GM23338 (cell line): Measurements from ENCODE around the gene WIF1. TPM values are rescaled to one million over a fixed set of nuclear protein-coding genes. Genes with fewer than 3 reads are reported as not detected.

Source experiments
- ATAC-seq: fragments of 200-7000 bp; cut with Tn5 transposase; 3 replicates; pipeline ENCODE4 v1.9.1; 2020
- DNase-seq: peaks from one replicate; pipeline ENCODE4 v3.0.0-alpha.2; 2015; ENCODE audit warnings: low spot score
- H2AFZ ChIP-seq: fragments of 200-600 bp; sonication (generic); 2 replicates; pipeline ENCODE4 v1.8.0; 2016; ENCODE audit warnings: antibody characterized with exemption, mild to moderate bottlenecking, moderate library complexity
- H3F3A ChIP-seq: fragments of 200-600 bp; sonication (generic); replicated peaks from 2 replicates; pipeline ENCODE4 v1.8.0; 2017; ENCODE audit warnings: antibody characterized with exemption, mixed run types, low read depth
- H3K27ac ChIP-seq: fragments of 200-600 bp; sonication (generic); 2 replicates; pipeline ENCODE4 v1.6.1; 2016; ENCODE audit warnings: low read depth
- H3K27me3 ChIP-seq: fragments of 200-600 bp; sonication (generic); 2 replicates; pipeline ENCODE4 v1.8.0; 2016; ENCODE audit warnings: mild to moderate bottlenecking, mixed run types, moderate library complexity; ENCODE audit not compliant: insufficient read depth
- H3K36me3 ChIP-seq: fragments of 200-600 bp; sonication (generic); 2 replicates; pipeline ENCODE4 v1.8.0; 2016; ENCODE audit warnings: mild to moderate bottlenecking; ENCODE audit not compliant: insufficient read depth
- H3K4me1 ChIP-seq: fragments of 200-600 bp; sonication (generic); 2 replicates; pipeline ENCODE4 v1.8.0; 2016; ENCODE audit warnings: mild to moderate bottlenecking, moderate library complexity; ENCODE audit not compliant: insufficient read depth
- H3K4me2 ChIP-seq: fragments of 200-600 bp; sonication (generic); 2 replicates; pipeline ENCODE4 v1.7.1; 2017; ENCODE audit warnings: mixed run types
- H3K4me3 ChIP-seq: fragments of 200-600 bp; sonication (generic); 2 replicates; pipeline ENCODE4 v1.6.1; 2016; ENCODE audit warnings: mixed run types
- H3K79me2 ChIP-seq: fragments of 200-600 bp; sonication (generic); replicated peaks from 2 replicates; pipeline ENCODE4 v1.8.0; 2017; ENCODE audit warnings: mild to moderate bottlenecking; ENCODE audit not compliant: insufficient read depth
- H3K9me2 ChIP-seq: fragments of 200-600 bp; sonication (generic); 2 replicates; pipeline ENCODE4 v1.8.0; 2017; ENCODE audit not compliant: insufficient read depth
- H4K20me1 ChIP-seq: fragments of 200-600 bp; sonication (generic); replicated peaks from 2 replicates; pipeline ENCODE4 v1.8.0; 2017; ENCODE audit warnings: mild to moderate bottlenecking; ENCODE audit not compliant: insufficient read depth
- H3K27ac Mint-ChIP-seq: 2 replicates; pipeline ENCODE4 v1.8.0; 2020; ENCODE audit warnings: inconsistent platforms, mild to moderate bottlenecking, moderate library complexity, mixed read lengths
- H3K27me3 Mint-ChIP-seq: 3 replicates; pipeline ENCODE4 v1.8.0; 2022; ENCODE audit warnings: low read depth, mild to moderate bottlenecking, moderate library complexity, mixed read lengths, inconsistent platforms; ENCODE audit not compliant: insufficient read depth, poor library complexity
- H3K36me3 Mint-ChIP-seq: 3 replicates; pipeline ENCODE4 v1.8.0; 2021; ENCODE audit warnings: low read depth, mild to moderate bottlenecking, inconsistent platforms, moderate library complexity, mixed read lengths
- H3K4me1 Mint-ChIP-seq: 3 replicates; pipeline ENCODE4 v1.8.0; 2020; ENCODE audit warnings: mild to moderate bottlenecking, inconsistent platforms, mixed read lengths
- H3K4me3 Mint-ChIP-seq: 3 replicates; pipeline ENCODE4 v1.8.0; 2021; ENCODE audit warnings: moderate library complexity, mild to moderate bottlenecking, inconsistent platforms, mixed read lengths
- H3K9me3 Mint-ChIP-seq: 3 replicates; pipeline ENCODE4 v1.8.0; 2020; ENCODE audit warnings: moderate library complexity, mild to moderate bottlenecking, inconsistent platforms, mixed read lengths
- CREB1 ChIP-seq: fragments of 250-450 bp; sonication (Bioruptor Pico); IDR thresholded peaks from 2 replicates; pipeline ENCODE4 v1.5.0; 2020; ENCODE audit warnings: low read depth, mild to moderate bottlenecking, moderate library complexity
- ETS1 ChIP-seq: IDR thresholded peaks from 2 replicates; pipeline ENCODE4 v1.6.1; 2016; ENCODE audit warnings: antibody characterized with exemption
- EZH2 ChIP-seq: fragments of 200-600 bp; sonication (generic); IDR thresholded peaks from one replicate; pipeline ENCODE4 v1.8.0; 2017; ENCODE audit warnings: antibody characterized with exemption, mild to moderate bottlenecking, low read depth; ENCODE audit not compliant: unreplicated experiment
- POLR2AphosphoS5 ChIP-seq: IDR thresholded peaks from 2 replicates; pipeline ENCODE4 v1.6.1; 2016; ENCODE audit warnings: antibody characterized with exemption, low read depth
- REST ChIP-seq: IDR thresholded peaks from one replicate; pipeline ENCODE4 v1.6.1; 2018; ENCODE audit warnings: antibody characterized with exemption; ENCODE audit not compliant: unreplicated experiment
- ZNF462 ChIP-seq: fragments of 250-450 bp; sonication (Bioruptor Pico); IDR thresholded peaks from 2 replicates; pipeline ENCODE4 v1.5.0; 2020; ENCODE audit warnings: mild to moderate bottlenecking, moderate library complexity
- polyA plus RNA-seq: library from polyadenylated mRNA; unstranded; fragments of >200 nt; fragmentation: Nextera tagmentation; extraction: Ambion mirVana; gene quantifications from 2 replicates; pipeline ENCODE4 v1.2.1, GENCODE V29; 2016
- total RNA-seq: library from RNA; depleted of rRNA; stranded (reverse); fragments of >200 nt; shearing (Covaris generic); gene quantifications from 2 replicates; pipeline ENCODE4 v1.2.3, GENCODE V29; 2014

WIF1 gene
- total and polyA plus RNA-seq, 2 experiments from 2014 or later: 4.1 to 4.2 TPM

DNA sequence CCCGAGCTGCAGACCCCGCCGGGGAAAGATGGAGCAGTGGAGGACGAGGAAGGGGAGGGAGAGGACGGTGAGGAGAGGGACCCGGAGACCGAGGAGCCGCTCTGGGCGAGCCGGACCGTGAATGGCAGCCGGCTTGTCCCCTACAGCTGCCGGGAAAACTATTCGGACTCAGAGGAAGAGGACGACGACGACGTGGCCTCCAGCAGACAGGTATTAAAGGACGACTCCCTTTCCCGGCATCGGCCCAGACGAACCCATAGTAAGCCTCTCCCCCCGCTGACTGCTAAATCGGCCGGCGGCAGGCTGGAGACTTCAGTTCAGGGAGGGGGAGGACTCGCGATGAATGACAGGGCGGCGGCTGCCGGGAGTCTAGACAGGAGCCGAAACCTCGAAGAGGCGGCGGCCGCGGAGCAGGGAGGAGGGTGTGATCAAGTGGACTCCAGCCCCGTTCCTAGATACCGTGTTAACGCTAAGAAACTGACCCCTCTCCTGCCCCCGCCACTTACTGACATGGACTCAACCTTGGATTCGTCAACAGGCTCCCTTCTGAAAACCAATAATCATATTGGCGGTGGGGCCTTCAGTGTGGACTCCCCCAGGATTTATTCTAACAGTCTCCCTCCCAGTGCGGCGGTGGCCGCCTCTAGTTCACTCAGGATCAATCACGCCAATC, 49.2 kb upstream of the WIF1 start:
- Histone ChIP-seq H3F3A (no peaks in the 10 kb centered on the region), H3K27me3 (peaks cover 6% of the 10 kb centered on the region), H3K4me2 (peak overlapping the region; percentile 93), H3K4me3 (peak overlapping the region; percentile 91), H3K79me2 (peaks cover 59% of the 10 kb centered on the region), H4K20me1 (peaks cover 42% of the 10 kb centered on the region), H3K4me1 (peaks cover 20% of the 10 kb centered on the region), H3K9me2 (no peaks in the 10 kb centered on the region), H2AFZ (no peak overlapping the region), H3K36me3 (no peaks in the 10 kb centered on the region), H3K27ac (no peak overlapping the region)
- ATAC-seq (peak; percentile 65), DNase-seq (peak; percentile 76)
- Mint-ChIP-seq H3K4me3 (peak overlapping the region; percentile 99), H3K4me1 (peaks cover 15% of the 10 kb centered on the region), H3K9me3 (peaks cover 8% of the 10 kb centered on the region; the same call in 2 of the 3 replicates), H3K27ac (peak overlapping the region; percentile 90), H3K36me3 (peaks cover 8% of the 10 kb centered on the region; the same call in 1 of the 3 replicates), H3K27me3 (peaks cover 18% of the 10 kb centered on the region)
- no peak for TF ChIP-seq REST
- no peak for TF ChIP-seq ETS1

GRCh38 chr12:65169320-65170208, 48.5 kb upstream of the WIF1 start, which contains the start of gene LEMD3:
TSS of gene LEMD3 (plus strand) at chr12:65169583. CDS start at chr12:65169597, 14 bp downstream.
- Histone ChIP-seq H3K9me2 (no peaks in the 10 kb centered on the region), H3F3A (no peaks in the 10 kb centered on the region), H3K27me3 (peaks cover 6% of the 10 kb centered on the region), H2AFZ (peak within 1 kb of the TSS; percentile 85; the same call in 1 of the 2 replicates), H3K79me2 (peaks cover 51% of the 10 kb centered on the region), H3K4me3 (peak within 1 kb of the TSS; percentile 91), H3K4me2 (peak within 1 kb of the TSS; percentile 93), H3K27ac (peak within 1 kb of the TSS; percentile 92), H4K20me1 (peaks cover 36% of the 10 kb centered on the region), H3K36me3 (no peaks in the 10 kb centered on the region), H3K4me1 (peaks cover 20% of the 10 kb centered on the region)
- H3K9me3 Mint-ChIP-seq: peaks cover 8% of the 10 kb centered on the region; the same call in 2 of the 3 replicates
- peaks cover 18% of the 10 kb centered on the region for H3K27me3 Mint-ChIP-seq
- ATAC-seq (peak; percentile 92), DNase-seq (peak; percentile 99)
- peaks cover 8% of the 10 kb centered on the region; the same call in 1 of the 3 replicates for H3K36me3 Mint-ChIP-seq
- H3K4me3 Mint-ChIP-seq: peak within 1 kb of the TSS; percentile 99
- H3K4me1 Mint-ChIP-seq: peaks cover 15% of the 10 kb centered on the region
- H3K27ac Mint-ChIP-seq: peak within 1 kb of the TSS; percentile 99
- no peak for TF ChIP-seq EZH2
- peak; percentile 95 for TF ChIP-seq CREB1 (CRISPR knock-in tag)
- TF ChIP-seq POLR2AphosphoS5: peak; percentile 88
- no peak for TF ChIP-seq ZNF462 (CRISPR knock-in tag)
